Stimulated activated CD8-positive, alpha-beta memory T cell treated with anti-CD3 and anti-CD28 coated beads, Interleukin-12 subunit alpha, Interleukin-12 subunit beta, amount 100 ng/mL, for 1 hour (primary cell): Measurements from ENCODE around the gene ENTR1.
"Not testable (repeated sequence)": the region's sequence is repeated elsewhere in the genome, so short reads cannot be mapped to it uniquely, and the experiment has no call there.

Source experiments
- DNase-seq: peaks from one replicate; pipeline ENCODE4 v3.0.0-alpha.2; 2020; ENCODE audit warnings: low read depth

Gene ENTR1

DNA sequence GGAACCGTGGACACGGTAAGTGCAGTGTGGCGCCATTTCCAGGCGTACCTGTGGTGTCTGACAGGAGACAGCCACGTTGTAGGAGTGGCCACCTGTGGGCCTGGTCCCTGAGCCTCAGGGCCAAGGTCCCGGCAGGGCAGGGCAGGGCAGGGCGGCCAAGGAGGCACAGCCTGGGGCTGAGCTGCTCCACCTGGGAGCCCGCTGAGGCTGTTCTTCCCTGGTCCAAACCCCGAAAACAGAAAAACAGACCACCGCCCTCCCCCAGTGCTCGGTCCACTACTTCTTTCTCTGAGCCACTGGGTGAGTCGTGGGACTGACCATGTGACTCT, 8.6 kb upstream of the ENTR1 start:
- DNase-seq = no peak

DNA sequence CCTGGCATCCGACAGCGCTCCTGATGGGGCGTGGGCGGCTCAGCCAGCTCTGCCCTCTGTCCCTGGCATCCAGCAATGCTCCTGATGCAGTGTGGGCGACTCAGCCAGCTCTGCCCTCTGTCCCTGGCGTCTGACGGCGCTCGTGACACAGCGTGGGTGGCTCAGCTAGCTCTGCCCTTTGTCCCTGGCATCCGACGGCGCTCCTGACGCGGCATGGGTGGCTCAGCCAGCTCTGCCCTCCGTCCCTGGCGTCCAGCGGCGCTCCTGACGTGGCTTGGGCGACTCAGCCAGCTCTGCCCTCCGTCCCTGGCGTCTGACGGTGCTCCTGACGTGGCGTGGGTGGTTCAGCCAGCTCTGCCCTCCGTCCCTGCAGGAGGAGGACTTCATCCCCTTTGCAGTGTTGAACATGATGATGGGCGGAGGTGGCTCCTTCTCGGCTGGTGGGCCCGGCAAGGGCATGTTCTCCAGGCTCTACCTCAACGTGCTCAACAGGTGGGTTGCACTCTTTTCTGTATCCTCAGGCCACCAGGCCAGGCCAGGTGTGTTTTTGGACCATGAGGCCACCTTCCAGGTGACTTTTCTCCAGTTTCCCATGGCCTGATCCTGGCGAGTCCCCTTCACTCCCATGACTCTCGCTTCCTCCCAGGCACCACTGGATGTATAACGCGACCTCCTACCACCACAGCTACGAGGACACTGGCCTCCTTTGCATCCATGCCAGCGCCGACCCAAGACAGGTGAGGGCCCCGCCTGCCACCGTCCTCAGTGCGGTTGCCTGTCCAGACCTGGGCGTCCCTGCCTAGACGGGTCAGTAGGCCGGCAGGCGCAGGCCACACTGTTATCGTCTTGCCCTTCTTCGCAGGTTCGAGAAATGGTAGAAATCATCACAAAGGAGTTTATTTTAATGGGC, 8.0 kb upstream of the ENTR1 start:
- DNase-seq = no peak

DNA sequence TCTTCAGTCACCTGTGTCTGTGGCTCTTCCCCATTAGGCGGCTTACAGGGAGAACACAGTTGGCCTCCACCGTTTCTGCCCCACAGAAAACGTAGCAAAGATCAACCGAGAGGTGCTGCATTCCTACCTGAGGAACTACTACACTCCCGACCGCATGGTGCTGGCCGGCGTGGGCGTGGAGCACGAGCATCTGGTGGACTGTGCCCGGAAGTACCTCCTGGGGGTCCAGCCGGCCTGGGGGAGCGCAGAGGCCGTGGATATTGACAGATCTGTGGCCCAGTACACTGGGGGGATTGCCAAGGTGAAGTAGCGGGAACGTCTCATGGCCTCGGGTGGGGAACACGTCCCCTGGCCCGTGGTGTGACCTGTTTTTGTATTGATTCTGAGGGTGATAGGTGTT, 6.5 kb upstream of the ENTR1 start:
- DNase-seq = no peak

DNA sequence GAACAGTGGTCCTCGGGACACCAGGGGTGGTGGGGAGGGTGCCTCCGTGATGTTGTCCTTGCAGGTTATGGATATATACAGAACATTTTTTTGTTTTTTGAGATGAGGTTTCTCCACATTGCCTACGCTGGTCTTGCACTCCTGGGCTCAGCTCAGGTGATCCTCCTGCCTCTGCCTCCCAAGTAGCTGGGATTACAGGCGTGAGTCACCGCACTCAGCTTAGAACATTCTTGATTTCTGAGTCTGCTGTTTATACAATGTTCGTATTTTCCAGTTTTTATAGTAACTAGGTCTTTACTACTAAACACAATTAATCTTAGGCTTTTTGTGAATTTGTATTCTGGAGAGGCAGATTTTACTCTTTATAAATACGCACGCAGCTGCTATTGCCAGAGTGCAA, 6.0 kb upstream of the ENTR1 start:
- DNase-seq = no peak

DNA sequence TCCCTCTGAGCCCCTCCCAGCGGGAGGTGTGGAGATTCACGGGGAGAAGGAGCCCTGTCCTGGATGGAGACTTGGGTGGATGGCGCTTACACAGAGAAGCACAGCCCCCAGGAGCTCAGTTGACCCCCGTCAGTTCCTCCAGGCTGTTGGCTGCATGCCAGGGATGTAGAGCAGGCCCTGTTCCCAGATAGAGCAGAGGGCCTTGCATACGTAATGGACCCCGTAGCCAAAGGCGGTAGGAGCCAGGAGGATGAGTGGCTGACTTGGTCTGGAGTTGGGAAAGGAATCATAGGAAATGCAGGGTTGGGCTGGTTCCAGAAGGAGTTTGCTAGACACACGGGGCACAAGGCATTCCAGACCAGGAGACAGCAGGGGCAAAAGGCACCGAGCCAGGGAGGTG, 2.5 kb upstream of the ENTR1 start:
- DNase-seq = no peak

DNA sequence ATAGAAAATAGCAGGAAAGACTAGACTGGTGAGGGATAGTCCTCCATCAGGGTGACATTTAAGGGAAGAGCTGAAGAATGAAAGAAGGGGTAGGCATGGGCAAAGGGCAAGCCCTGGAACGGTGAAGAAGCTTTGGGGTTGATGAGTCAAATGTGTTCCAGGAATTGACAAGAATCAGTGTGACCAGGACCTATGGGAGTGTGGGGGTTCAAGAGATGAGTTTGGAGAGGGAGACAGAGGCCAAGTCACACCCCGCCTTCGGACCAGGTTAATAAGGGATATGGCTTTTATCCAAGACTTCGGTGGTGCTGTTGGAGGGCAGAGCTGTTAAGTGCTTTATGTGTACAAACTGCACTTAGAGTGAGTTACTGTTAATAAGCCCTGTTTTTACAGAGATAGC, 964 bp upstream of the ENTR1 start:
- DNase-seq = no peak

DNA sequence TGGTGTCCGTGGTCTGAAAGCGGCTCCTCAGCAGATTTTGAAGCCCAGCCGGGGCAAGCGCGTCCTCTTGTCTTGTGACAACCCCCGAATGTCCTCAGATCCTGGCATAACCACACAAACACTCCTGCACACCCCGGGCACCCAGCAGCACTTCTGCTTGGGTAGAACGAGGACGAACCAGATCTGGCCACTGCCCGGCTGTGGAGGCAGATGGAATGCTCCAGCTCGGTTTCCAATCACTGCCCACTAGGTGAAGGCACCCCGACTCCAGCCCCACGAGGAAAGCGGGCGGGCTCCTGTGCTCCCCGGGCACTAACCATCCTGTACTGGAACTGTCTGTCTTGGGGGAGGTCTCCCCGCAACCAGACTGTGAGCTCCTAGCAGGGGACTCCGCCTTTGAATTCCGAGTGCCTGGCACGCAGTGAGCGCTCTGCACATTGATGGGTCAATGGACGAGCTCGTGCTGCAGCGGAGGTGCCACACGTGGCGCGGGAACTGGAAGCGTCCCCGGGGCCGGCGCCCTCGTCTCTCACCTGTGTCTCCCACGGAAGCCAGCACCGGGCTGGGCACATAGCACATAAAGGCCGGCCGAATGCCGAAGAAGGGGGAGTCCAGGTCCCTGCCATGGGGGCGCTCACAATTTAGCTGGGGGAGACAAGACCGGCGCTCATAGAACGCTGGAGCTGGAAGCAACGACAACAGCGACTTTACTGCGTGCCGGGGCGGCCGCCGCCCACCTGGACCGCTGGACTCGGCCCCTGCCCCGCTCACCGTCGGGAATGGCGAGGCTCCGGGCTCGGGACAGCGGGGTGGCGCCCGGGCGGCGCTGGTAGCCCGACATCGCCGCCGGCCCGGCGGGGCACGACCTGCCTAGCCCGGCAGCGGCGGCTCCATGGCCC, 608 bp downstream of the ENTR1 start:
- DNase-seq = no peak

DNA sequence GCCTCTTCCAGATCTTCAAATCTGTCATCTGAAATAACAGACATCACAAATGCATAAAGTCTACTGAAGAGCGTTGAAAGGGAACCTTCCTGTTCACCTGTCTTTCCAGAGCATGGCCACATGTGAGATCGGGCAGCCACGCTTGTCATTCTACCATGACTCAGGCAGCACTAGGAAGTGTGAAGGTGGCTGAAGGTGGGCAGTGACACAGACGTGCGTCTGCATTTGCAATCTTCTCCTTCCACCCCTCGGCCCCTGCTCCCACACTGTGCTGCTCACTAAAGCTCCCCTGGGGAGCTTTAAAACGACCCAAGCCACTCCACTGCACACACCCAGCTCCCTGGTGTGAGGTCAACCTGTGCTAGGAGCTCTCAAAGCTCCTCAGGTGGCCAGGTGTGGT, 2.5 kb downstream of the ENTR1 start:
- no peak for DNase-seq

DNA sequence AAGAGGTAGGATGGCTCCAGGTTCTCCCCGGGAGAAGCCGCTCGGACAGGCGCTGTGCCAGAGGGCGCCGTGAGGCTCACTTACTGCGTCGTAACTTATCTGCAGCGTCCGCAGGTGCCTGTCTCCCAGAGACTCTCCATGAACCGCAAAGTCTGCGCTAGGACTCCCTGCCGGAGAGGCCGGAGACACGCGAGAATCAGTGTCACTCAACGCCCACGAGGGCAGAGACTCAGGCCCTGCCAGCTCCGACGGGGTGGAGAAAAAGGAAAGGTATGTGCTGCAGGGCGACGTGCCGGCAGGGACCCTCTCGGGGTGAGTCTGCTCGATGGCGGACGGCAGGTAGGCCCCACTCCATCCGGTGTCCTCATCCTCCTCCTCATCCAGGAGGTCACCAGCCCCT, 3.4 kb downstream of the ENTR1 start:
- not testable (repeated sequence) for DNase-seq

DNA sequence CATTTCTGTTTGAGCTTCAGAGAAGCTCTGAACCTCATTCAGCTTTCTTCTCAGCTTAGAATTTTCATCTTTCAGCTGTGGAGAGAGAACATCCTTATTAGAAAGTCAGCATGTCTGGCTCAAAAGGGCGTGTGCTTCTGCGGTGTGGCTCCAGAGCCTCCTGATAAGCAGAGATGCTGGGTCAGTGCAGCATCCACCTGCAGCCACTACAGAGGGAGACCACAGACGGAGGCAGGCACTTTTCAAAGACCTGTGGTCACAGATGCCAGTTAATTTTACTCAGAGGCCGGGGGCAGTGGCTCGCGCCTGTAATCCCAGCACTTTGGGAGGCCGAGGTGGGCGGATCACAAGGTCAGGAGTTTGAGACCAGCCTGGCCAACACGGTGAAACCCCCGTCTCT, 4.5 kb downstream of the ENTR1 start:
- DNase-seq = not testable (repeated sequence)

DNA sequence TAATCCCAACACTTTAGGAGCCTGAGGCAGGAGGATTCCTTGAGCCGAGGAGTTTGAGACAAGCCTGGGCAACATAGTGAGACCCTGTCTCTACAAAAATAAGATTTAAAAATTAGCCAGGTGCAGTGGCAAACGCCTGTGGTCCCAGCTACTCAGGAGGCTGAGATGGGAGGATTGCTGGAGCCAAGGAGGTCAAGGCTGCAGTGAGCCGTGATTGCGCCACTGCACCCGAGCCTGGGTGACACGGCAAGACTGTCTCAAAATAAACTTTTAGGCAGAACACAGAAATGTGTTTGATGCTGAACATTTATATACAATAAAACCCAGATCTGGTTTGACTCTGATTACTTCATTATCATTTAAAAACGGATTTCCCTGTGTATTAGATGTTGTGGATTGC, 4.9 kb downstream of the ENTR1 start:
- no peak for DNase-seq

DNA sequence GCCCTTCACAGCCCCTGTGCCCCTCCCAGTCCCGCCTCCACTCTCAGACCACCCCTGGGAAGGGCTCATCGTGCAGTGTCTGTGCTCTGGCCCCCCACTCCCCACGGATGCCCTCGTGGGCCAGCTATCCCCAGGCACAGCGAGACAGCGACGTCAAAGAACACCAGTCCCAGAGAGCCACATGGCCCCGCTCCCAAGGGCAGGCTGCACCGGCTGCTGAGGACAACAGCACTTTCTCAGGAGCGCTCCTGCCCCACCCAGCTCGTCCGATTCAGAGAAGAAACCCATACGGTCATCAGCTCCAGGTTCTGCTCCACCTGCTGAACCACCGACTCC, 5.6 kb downstream of the ENTR1 start:
- DNase-seq = no peak

DNA sequence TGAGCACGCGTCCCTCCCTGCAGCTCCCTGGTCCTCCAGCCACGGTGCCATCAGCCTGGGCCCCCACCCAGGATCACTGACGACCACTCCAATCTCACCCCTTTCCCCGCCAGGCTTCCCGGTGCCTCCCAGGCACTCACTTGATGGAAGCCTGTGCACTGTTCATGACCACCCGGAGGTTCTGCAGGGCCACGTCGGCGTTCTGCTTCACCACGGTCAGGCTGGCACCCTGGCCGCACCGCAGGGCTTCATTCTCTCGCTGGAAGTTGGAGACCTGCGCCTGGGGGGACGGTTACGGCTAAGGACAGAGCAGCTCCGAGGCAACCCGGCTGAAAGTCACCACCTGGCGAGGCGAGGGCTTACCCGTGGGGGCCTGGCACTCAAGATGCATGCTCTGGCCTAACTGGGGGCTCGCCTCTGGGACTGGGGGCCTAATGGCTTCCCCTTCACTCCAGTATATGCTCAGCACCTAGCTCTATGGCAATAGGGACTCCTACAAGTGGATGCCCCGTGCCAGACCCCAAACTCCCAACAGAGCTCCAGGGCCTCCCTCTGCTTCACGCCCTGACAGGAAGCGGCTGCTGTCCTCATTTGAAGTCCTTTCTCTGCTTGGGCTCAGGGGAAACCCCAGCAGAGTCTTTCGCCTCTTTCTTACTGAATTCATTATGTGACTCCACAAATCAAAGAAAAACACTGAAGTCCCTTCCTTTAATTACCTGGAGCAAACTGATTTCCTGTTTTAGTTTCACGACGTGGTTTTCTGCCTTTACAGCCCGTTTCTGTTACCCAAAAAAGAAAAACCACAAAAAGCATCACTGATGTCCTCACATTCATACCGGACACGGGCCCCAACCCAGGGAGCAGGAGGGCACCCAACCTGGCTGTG, 6.3 kb downstream of the ENTR1 start:
- DNase-seq = peak; percentile 15

DNA sequence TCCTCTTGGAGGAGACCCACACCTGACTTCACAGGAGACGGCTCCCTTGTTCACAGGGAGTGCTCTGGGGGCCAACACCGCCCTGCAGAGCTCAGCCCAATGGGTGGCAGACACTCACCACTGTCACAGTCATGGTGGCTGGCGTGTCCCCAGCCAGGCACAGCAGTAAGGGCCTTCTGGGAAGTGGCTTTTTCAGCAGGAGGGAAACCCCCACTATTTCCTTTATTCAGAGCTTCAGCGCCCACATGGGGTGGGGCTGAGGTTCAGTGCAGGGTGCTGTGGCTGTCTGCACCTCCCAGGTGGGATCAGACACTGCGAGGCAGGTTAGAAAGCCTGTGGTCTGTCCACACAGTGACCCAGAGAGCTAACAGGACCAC, 6.9 kb downstream of the ENTR1 start:
- DNase-seq = peak; percentile 47

DNA sequence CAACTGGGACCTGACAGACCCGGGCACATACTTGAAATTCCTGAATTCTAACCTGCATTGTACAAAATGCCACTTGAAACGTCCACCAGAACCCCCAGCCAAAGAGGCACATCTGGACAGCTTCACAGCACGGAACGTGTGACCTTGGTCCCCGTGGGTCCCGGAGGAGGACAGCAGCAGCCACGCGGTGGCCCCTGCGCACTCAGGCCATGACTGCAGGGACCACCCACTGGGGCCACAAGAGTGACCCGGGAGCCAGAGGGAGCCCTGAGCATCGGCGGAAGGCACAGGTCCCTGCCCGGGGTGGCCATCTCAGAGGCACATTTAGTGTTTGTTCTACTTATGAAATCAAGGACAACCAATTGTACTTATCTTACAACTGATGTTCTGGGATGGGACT, 8.3 kb downstream of the ENTR1 start:
- no peak for DNase-seq

DNA sequence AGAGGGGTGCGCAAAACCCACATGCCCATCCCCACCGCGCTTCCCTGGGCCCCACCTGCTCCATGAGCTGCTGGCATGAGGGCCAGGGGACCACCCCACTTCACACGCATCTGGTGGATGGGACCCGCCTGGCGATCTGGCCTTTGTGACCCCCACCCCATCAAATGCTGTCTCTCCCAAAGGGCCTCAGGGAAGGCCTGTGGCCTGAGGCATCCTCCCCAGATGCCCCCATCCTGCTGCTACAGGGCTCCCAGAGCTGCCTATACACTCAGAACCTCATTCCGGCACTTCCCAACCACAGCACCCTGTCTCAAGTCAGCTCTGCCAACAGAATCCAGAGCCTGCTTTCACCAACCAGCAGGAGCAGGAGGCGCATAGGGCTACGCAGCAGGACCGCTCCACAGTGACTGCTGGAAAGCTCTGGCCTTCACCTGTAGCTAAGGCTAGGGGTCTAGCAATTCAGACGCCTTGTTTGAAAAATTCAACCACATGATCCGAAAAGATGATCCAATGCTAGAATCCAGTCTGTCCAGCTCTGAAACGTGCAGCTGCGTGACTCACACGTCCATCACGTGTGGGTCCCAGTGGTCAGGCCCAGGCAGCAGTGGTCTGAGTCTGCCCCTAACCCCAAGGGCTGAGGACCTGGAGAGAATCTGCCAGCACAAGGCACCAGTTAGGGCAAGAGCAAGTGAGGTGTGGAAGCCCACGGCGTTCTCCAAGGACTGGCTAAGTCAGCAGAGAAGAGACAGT, 9.1 kb downstream of the ENTR1 start:
- DNase-seq = no peak

DNA sequence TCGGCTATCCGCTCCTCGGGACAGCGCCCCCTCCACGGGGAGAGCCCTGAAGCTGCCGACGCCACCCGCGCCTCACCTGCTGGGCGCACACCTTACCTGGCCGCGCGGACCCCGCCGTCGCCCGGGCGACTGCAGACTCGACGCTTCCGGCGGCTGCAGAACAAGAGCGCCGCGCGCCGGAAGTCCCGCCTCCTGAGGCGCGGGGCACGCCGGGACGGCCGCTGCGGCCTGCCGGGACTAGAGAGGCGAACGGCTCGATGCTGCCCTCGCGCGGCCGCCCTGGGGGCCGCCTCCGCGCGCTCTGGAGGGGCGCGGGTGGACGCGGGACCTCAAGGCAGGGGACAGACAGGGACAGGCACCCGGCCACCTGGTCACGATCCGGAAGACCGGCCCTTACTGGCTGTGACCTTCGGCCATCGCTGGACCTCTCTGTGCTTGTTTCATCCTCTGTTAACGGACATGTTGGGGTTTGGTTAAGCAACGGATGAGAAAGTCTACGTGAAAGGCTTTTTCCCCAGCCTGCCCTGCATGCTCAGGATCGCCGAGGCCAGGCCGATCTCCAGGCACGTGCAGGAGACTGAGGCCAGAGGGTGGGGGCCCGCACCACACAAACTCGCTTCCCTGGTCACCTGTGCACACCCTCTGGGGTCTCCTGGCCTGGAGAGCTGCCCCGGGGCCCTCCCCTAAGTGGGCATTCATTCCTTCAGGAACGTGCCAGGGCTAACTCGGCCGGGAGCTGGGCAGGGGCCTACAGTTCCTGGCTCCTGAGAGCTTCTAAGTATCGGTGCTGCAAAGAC, 10.2 kb downstream of the ENTR1 start, which contains the start of gene SNAPC4:
Gene SNAPC4 (minus strand): TSS at position 133 of the 797 bp plus-strand sequence. CDS start 1,742 bp downstream, outside the sequence.
- DNase-seq = peak; percentile 70

DNA sequence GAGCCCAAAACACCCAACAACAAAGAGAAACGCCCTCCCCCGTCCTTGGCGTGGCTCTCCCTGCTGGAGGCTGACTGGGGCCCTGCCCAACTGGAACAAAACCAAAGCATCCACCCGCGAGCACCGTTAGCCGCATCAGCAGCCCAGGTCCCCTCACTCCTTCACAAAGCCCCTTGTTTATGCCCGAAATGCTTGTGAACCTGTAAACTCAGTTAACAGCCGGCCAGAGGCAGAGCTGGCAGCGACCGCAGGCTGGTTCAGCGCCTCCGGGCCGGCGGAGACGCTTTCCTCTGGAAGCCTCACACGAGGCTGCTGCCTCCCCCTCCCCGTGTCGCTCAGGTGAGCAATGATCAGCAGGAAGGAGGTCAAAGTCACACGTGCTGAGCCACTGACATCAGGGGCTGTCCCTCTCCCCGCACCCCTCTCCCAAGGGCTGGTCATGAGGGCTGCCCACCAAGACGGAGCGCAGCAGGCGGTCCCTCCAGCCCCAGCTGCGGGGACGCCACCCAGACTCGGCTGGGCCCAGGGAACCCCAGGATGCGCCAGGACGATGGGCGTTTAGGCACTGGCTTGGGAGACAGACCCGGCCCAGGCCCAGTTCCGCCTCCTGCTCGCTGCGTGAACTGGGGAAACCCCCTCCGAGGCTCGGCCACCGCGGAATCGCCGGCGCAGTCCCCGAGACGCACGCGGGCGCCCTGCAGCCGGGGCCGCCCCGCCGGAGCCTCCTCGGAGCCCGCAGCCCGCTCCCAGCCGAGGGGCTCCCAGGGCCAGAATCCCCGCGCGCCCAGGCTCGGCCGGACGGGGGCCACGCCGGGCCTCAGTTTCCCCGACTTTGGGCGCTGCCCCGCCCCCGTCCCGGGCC, 11.0 kb downstream of the ENTR1 start:
- no peak for DNase-seq

DNA sequence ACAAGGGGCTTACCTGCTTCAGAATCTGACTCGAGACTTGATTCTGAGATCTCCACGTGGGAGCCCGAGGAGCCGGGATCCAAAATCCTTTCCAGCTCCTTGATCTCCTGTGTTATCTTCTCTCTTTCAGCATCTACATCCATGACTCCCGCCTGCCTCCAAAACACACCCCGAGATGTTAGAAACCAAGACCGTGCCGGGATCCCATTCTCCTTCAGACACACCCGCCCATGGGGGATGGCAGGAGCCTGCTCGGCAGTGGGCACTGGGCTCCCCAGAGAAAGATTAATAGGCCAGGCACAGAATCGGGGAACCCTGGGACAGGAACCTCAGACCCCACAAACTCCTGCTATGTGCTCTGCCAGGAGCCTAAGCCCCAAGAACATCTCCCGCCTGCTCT, 12.1 kb downstream of the ENTR1 start:
- no peak for DNase-seq

DNA sequence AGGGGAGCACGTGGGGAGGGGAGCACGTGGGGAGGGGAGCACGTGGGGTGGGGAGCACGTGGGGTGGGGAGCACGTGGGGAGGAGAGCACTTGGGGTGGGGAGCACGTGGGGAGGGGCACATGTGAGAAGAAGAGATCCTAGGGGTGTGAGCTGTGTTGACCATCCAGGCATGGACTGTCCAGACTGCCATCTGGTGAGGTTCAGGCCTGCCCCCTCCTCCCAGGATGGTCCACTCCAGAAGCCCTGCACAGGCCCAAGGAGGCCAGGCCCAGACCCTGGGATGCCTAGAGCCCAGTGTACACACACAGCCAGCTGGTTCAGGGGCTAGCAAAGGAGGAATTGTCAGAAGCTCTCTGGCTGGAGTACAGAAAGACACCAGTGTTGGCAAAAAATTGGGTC, 12.8 kb downstream of the ENTR1 start:
- no peak for DNase-seq
